Pericardium fibroblast (primary cell): Measurements from ENCODE around the gene RORB. TPM values are rescaled to one million over a fixed set of nuclear protein-coding genes. Genes with fewer than 3 reads are reported as not detected.

Source experiments
- total RNA-seq: library from RNA; depleted of rRNA; stranded (reverse); fragments of >200 nt; gene quantifications from 2 replicates; pipeline ENCODE4 v1.2.3, GENCODE V29; 2015

The RORB gene
- total RNA-seq: 2.0 and 3.8 TPM in 2 replicates

DNA sequence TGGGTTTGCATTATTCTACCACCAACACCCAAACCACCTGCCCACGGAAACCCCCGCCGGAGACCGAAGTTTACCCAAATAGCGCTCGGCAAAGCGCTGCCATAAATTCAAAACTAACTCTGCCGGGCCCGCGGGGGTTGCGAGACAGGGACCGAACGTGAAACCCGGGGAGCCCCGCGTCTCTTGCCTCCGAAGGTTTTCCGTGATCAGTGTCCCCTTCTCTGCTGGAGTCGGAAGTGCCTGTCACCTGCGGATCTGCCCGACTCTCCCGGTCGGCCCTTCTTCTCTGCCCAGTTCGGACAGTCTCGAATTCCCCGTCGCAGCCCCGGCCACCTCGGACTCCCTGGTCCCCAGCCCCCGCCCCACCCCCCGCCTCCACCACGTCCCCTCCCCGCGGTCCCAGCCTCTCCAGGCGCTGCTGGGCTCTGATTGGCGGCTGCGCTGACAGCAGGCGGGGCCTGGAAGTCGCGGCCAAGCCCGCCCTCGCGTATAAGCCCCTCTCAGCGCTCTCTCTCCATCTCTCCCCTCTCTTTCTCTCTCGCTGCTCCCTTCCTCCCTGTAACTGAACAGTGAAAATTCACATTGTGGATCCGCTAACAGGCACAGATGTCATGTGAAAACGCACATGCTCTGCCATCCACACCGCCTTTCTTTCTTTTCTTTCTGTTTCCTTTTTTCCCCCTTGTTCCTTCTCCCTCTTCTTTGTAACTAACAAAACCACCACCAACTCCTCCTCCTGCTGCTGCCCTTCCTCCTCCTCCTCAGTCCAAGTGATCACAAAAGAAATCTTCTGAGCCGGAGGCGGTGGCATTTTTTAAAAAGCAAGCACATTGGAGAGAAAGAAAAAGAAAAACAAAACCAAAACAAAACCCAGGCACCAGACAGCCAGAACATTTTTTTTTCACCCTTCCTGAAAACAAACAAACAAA is at the start of gene RORB:
Gene RORB (plus strand): TSS at position 517 of the 929 bp plus-strand sequence. CDS start 642 bp downstream, outside the sequence.

